Upper lobe of right lung (tissue), 1 donor: ENCODE data around the gene SPATA1. TPM values are rescaled to one million over a fixed set of nuclear protein-coding genes. Genes with fewer than 3 reads are reported as not detected.

Source experiments
- ATAC-seq: fragments of 200-7000 bp; cut with Tn5 transposase; one replicate; pipeline ENCODE4 v1.9.1; 2020; ENCODE audit warnings: mild to moderate bottlenecking, moderate library complexity
- DNase-seq: peaks from one replicate; pipeline ENCODE4 v3.0.0-alpha.2; 2020
- H3K27ac ChIP-seq: fragments of 200-600 bp; one replicate; pipeline ENCODE4 v1.8.0; 2022
- H3K27me3 ChIP-seq: fragments of 200-600 bp; one replicate; pipeline ENCODE4 v1.8.0; 2022; ENCODE audit warnings: mild to moderate bottlenecking
- H3K36me3 ChIP-seq: fragments of 200-600 bp; one replicate; pipeline ENCODE4 v1.8.0; 2022
- H3K4me1 ChIP-seq: fragments of 200-600 bp; one replicate; pipeline ENCODE4 v1.8.0; 2022
- H3K4me3 ChIP-seq: fragments of 200-600 bp; one replicate; pipeline ENCODE4 v1.8.0; 2022; ENCODE audit warnings: mild to moderate bottlenecking
- H3K9me3 ChIP-seq: fragments of 200-600 bp; one replicate; pipeline ENCODE4 v1.8.0; 2022
- intact Hi-C: fragments of 100-400 bp; cut with DNase I; formaldehyde crosslinking; loops from one replicate; pipeline ENCODE4 v1.11.0; 2022
- total RNA-seq: library from RNA; stranded (reverse); fragmentation: NEBNext Ultra II Directional; extraction: Animal tissue kit (Norgen Biotek cat#: 25700); gene quantifications from one replicate; pipeline ENCODE4 v1.2.1, GENCODE V29; 2021
- TF ChIP-seq, protein P1 (sequence below): fragments of 200-600 bp; IDR thresholded peaks from one replicate; pipeline ENCODE4 v1.8.0; 2022; ENCODE audit warnings: antibody characterized with exemption
- donor health status: DM: no; HTN: yes; CAD: no; lungs with severe emphysema.

Gene SPATA1
- total RNA-seq, 1 donor from 2014 or later = 3.4 TPM

DNA sequence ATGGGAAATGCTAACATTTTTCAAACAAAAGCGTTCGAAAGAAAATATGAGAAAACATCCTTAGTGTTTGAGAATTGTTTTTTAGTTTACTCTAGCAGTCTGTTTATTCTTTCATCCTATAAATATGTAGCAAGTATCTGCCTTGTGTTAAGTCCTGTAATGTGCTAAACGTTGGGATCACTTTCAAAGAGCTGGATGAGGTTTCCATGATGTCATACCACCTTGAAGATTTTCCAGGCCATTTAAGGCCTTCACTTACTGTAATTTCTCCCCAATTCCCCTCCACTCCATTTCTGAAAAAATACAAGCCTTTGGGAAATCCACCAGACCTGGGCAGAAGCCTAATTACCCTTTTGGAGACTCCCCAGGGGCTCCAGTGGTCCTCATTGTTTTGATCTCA, 92.2 kb downstream of the SPATA1 start:
- no peaks in the 10 kb centered on the region for H3K4me1 ChIP-seq
- no peak overlapping the region for H3K27ac ChIP-seq
- ATAC-seq = no peak
- DNase-seq = no peak
- no peaks in the 10 kb centered on the region for H3K9me3 ChIP-seq
- TF ChIP-seq, protein P1, sequence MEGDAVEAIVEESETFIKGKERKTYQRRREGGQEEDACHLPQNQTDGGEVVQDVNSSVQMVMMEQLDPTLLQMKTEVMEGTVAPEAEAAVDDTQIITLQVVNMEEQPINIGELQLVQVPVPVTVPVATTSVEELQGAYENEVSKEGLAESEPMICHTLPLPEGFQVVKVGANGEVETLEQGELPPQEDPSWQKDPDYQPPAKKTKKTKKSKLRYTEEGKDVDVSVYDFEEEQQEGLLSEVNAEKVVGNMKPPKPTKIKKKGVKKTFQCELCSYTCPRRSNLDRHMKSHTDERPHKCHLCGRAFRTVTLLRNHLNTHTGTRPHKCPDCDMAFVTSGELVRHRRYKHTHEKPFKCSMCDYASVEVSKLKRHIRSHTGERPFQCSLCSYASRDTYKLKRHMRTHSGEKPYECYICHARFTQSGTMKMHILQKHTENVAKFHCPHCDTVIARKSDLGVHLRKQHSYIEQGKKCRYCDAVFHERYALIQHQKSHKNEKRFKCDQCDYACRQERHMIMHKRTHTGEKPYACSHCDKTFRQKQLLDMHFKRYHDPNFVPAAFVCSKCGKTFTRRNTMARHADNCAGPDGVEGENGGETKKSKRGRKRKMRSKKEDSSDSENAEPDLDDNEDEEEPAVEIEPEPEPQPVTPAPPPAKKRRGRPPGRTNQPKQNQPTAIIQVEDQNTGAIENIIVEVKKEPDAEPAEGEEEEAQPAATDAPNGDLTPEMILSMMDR = no peak
- no peak overlapping the region for H3K4me3 ChIP-seq
- H3K36me3 ChIP-seq = no peaks in the 10 kb centered on the region
- intact Hi-C loops = no loop called here
- H3K27me3 ChIP-seq = no peaks in the 10 kb centered on the region

DNA sequence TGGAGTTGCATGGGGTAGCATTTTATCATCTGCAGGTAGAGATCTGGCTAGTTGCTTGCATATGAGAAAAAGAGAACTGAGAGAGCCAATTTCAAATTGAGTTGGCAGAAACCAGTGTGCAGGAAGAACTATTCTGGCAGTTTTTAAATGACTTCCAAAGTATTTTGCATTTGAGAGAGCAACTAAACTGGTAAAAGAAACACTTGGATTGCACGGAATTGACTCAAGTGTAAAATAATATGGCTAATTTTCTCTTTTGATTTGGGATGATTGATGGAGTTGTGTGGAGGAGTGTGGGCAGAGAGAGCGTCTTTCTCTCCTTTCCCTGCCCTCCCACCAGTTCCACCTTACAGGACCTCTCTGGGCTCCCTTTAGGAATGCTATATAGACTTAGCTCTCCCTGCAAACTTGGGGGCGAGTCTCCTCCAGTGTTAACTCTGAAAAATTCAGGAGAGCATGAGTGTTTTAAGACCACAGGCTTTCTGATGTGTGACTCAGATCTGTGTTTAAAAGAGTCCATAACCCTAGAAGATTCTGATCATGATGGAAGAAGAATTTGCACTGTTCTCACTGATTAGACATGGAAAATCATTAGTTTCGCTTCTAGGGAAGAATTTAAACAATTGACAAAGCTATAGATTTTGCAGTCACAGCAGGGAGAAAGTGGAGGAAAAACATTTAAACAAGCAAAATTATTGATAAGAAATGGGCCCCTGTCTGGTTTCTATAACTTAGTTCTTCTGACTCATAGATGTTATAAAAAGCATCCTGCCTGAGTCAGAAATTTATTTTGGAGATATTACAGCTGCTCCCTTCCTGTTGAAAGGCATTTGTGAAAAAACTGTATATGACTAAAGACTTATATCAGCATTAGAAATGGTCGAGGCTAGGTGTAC, 92.9 kb downstream of the SPATA1 start:
- ATAC-seq = no peak
- Histone ChIP-seq H3K36me3 (no peaks in the 10 kb centered on the region), H3K4me3 (no peak overlapping the region), H3K27me3 (no peaks in the 10 kb centered on the region), H3K27ac (no peak overlapping the region), H3K9me3 (no peaks in the 10 kb centered on the region), H3K4me1 (no peaks in the 10 kb centered on the region)
- intact Hi-C loops = no loop called here
- TF ChIP-seq, protein P1 = no peak
- DNase-seq = no peak

DNA sequence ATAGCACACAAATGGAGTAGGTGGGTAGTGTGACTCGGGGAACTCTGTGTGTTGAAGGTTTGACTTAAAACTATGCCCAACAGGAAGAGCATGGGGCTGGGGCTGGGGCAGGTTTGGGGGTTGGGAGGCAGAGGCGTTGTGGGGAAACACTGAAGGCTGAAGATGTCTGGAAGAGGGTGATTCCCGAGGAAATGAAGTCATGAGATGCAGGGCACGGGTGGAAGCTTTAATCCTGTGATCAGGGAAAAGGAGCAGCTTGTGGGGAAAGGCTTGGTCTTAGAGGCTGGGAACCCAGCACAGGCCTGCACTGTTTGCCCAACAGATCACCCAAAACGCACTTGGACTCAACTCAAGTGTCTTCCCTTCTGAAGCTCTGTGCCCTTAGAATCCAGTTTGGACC, 94.6 kb downstream of the SPATA1 start:
- Histone ChIP-seq H3K4me3 (no peak overlapping the region), H3K27me3 (no peaks in the 10 kb centered on the region), H3K27ac (no peak overlapping the region), H3K9me3 (peaks cover 6% of the 10 kb centered on the region), H3K4me1 (no peaks in the 10 kb centered on the region), H3K36me3 (no peaks in the 10 kb centered on the region)
- TF ChIP-seq, protein P1 = no peak
- ATAC-seq (no peak), DNase-seq (no peak)
- intact Hi-C loops = no loop called here

DNA sequence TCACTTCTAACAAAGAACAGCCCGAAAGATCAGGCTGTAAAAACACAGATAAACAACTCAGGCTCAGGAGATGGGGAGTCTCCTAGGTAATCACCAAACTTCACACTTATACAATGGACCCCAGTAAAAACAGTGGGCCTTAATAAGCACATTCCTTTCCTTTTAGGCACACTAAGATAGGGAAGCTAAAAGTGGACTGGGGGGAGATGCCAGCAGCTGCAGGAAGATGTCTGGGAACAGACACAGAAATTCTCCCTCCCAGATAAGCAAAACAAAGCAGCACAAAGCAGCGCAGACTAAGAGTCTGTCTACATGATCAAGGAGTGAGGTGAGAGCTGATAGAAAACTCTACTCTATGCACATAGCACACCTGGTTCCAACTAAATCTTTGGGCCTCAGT, 97.0 kb downstream of the SPATA1 start:
- ATAC-seq (no peak), DNase-seq (no peak)
- H3K27me3 ChIP-seq = no peaks in the 10 kb centered on the region
- peaks cover 6% of the 10 kb centered on the region for H3K9me3 ChIP-seq
- no peaks in the 10 kb centered on the region for H3K36me3 ChIP-seq
- TF ChIP-seq, protein P1 = no peak
- intact Hi-C loops = no loop called here
- H3K4me3 ChIP-seq = no peak overlapping the region
- H3K4me1 ChIP-seq = no peaks in the 10 kb centered on the region
- H3K27ac ChIP-seq = no peak overlapping the region

DNA sequence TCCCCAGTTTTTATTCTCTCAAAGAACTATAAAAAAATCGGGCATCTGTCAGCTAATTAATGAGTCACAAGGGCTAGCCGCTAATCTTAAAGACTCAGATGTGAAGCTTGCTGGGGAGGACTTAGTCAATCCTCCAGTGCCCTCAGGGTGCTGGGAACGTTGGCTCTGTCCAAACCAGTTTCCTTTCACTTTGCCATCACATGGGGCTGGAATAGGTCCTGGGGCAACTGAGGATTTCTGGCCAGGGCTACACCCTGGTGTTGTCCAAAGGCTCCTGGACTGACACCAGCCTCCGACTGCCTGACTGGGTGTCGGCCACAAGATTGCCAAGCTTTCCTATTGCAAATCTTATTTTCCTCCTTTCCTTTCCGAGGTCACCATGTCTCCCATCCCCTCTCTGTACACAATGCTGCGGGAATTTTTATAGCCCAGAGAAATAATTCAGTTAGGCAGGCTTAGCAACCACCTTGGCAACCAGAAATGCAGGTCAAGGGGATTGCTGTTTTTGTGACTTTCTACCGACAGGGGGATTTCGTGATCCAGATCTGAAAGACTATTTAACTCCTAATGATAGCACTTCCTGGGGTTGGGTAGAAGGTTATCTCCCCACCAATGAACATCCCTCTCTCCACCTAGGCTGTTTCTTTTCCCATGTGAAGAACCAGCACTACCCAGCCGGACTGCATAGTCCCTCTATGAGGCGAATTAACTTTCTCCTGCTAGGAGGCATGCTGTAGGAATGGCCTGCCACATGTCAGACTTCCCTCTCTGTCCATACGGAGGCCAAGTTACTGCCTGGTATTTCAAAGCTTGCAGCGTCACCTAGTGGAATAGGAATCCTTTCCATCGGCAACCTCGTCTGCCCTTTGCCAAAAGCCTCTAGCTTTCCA, 98.0 kb downstream of the SPATA1 start:
- H3K4me3 ChIP-seq = peak overlapping the region; percentile 17
- H3K36me3 ChIP-seq = no peaks in the 10 kb centered on the region
- intact Hi-C loops = no loop called here
- no peak overlapping the region for H3K27ac ChIP-seq
- no peaks in the 10 kb centered on the region for H3K4me1 ChIP-seq
- H3K9me3 ChIP-seq = peaks cover 6% of the 10 kb centered on the region
- ATAC-seq (peak; percentile 32), DNase-seq (no peak)
- no peaks in the 10 kb centered on the region for H3K27me3 ChIP-seq
- TF ChIP-seq, protein P1 = peak; percentile 40
